Left ventricle myocardium inferior (tissue), 1 donor: ENCODE data around the gene PHGDH. TPM values are rescaled to one million over a fixed set of nuclear protein-coding genes. Genes with fewer than 3 reads are reported as not detected.

Experiments used
- DNase-seq: peaks from one replicate; pipeline ENCODE4 v3.0.0-alpha.2; 2020
- H3K27ac ChIP-seq: fragments of 200-600 bp; replicated peaks from 2 replicates; pipeline ENCODE4 v1.8.0; 2021
- H3K27me3 ChIP-seq: fragments of 200-600 bp; 2 replicates; pipeline ENCODE4 v1.8.0; 2021; ENCODE audit warnings: low read depth
- H3K36me3 ChIP-seq: fragments of 200-600 bp; 2 replicates; pipeline ENCODE4 v1.8.0; 2021
- H3K4me1 ChIP-seq: fragments of 200-600 bp; 2 replicates; pipeline ENCODE4 v1.8.0; 2021
- H3K4me3 ChIP-seq: fragments of 200-600 bp; 2 replicates; pipeline ENCODE4 v1.8.0; 2021; ENCODE audit warnings: mild to moderate bottlenecking, moderate library complexity
- H3K9me3 ChIP-seq: fragments of 200-600 bp; replicated peaks from 2 replicates; pipeline ENCODE4 v1.8.0; 2021
- intact Hi-C: fragments of 100-400 bp; cut with micrococcal nuclease; formaldehyde crosslinking; loops from one replicate; pipeline ENCODE4 v1.11.0; 2022
- total RNA-seq: library from RNA; stranded (reverse); fragmentation: NEBNext Ultra II Directional; extraction: Animal tissue kit (Norgen Biotek cat#: 25700); gene quantifications from one replicate; pipeline ENCODE4 v1.2.1, GENCODE V29; 2021
- TF ChIP-seq, protein P1 (sequence below): fragments of 200-600 bp; IDR thresholded peaks from 2 replicates; pipeline ENCODE4 v1.8.0; 2021; ENCODE audit warnings: antibody characterized with exemption, mild to moderate bottlenecking, borderline replicate concordance
- donor health status: DM: no; HTN: yes; CAD: no; lungs with severe emphysema.

The PHGDH gene
- total RNA-seq, 1 donor from 2014 or later, result 6.4 TPM

DNA sequence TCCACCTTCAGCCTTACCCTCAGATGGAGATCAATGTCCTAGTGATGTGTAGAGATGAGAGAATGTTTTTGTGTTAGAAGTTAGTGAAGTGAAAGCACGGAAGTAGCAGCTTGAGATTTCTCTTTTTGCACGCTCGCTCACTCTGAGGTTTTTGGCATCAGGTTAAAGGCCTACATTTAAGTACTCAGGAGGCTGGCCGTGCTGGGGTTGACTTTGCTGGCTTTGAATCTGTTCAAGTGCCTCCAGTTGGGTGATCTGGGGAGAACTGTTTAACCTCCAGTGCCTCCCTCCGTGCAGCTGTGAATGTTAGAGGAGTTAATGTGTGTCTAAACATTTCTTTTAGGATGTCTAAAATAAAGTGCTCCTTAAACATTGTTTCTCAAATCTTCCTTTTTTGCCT, 13.9 kb downstream of the PHGDH start:
- peaks cover 5% of the 10 kb centered on the region for H3K36me3 ChIP-seq

GRCh38 chr1:119727991-119728390, 16.3 kb downstream of the PHGDH start:
- Histone ChIP-seq H3K27ac (no peak overlapping the region), H3K36me3 (no peaks in the 10 kb centered on the region), H3K4me3 (no peak overlapping the region), H3K9me3 (no peaks in the 10 kb centered on the region), H3K27me3 (no peaks in the 10 kb centered on the region), H3K4me1 (peaks cover 10% of the 10 kb centered on the region)
- TF ChIP-seq, protein P1, sequence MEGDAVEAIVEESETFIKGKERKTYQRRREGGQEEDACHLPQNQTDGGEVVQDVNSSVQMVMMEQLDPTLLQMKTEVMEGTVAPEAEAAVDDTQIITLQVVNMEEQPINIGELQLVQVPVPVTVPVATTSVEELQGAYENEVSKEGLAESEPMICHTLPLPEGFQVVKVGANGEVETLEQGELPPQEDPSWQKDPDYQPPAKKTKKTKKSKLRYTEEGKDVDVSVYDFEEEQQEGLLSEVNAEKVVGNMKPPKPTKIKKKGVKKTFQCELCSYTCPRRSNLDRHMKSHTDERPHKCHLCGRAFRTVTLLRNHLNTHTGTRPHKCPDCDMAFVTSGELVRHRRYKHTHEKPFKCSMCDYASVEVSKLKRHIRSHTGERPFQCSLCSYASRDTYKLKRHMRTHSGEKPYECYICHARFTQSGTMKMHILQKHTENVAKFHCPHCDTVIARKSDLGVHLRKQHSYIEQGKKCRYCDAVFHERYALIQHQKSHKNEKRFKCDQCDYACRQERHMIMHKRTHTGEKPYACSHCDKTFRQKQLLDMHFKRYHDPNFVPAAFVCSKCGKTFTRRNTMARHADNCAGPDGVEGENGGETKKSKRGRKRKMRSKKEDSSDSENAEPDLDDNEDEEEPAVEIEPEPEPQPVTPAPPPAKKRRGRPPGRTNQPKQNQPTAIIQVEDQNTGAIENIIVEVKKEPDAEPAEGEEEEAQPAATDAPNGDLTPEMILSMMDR, result no peak
- intact Hi-C loops, result no loop called here
- no peak for DNase-seq

More for the DNA sequence above, 13.9 kb downstream of the PHGDH start:
- intact Hi-C loops, result no loop called here
- no peaks in the 10 kb centered on the region for H3K27me3 ChIP-seq
- TF ChIP-seq, protein P1, result no peak
- DNase-seq, result no peak
- H3K27ac ChIP-seq, result no peak overlapping the region
- H3K4me1 ChIP-seq, result no peaks in the 10 kb centered on the region
- H3K4me3 ChIP-seq, result no peak overlapping the region
- no peaks in the 10 kb centered on the region for H3K9me3 ChIP-seq

GRCh38 chr1:119729044-119729443, 17.3 kb downstream of the PHGDH start:
- TF ChIP-seq, protein P1, result no peak
- Histone ChIP-seq H3K9me3 (no peaks in the 10 kb centered on the region), H3K27ac (no peak overlapping the region), H3K27me3 (no peaks in the 10 kb centered on the region), H3K4me3 (no peak overlapping the region), H3K36me3 (no peaks in the 10 kb centered on the region), H3K4me1 (peaks cover 10% of the 10 kb centered on the region)
- intact Hi-C loops, result no loop called here
- no peak for DNase-seq

- Histone ChIP-seq H3K4me3 (no peak overlapping the region), H3K9me3 (no peaks in the 10 kb centered on the region), H3K4me1 (peaks cover 25% of the 10 kb centered on the region), H3K27me3 (no peaks in the 10 kb centered on the region), H3K36me3 (no peaks in the 10 kb centered on the region), H3K27ac (no peak overlapping the region)
- intact Hi-C loops, result no loop called here
- no peak for DNase-seq
- TF ChIP-seq, protein P1, result no peak
Measured at GRCh38 chr1:119731060-119731459, 19.3 kb downstream of the PHGDH start.

- H3K27ac ChIP-seq, result no peak overlapping the region
- peaks cover 25% of the 10 kb centered on the region for H3K4me1 ChIP-seq
- DNase-seq, result no peak
- H3K9me3 ChIP-seq, result no peaks in the 10 kb centered on the region
- H3K4me3 ChIP-seq, result no peak overlapping the region
- no peaks in the 10 kb centered on the region for H3K36me3 ChIP-seq
- no peaks in the 10 kb centered on the region for H3K27me3 ChIP-seq
- intact Hi-C loops, result no loop called here
- TF ChIP-seq, protein P1, result no peak
Measured at GRCh38 chr1:119731741-119732430, 20.2 kb downstream of the PHGDH start.
